PC-3 (cell line): ENCODE measurements around the gene MISP3.

Experiments
- EZH2 ChIP-seq: fragments of 300-600 bp; sonication (generic); IDR thresholded peaks from one replicate; pipeline ENCODE4 v1.6.1; 2017; ENCODE audit warnings: antibody characterized with exemption, mild to moderate bottlenecking, low read length; ENCODE audit not compliant: unreplicated experiment
- TF ChIP-seq, protein P1 (sequence below): fragments of 300-600 bp; sonication (generic); conservative IDR thresholded peaks from 2 replicates; pipeline ENCODE4 v1.5.1; 2017; ENCODE audit warnings: antibody characterized with exemption, low read depth, mild to moderate bottlenecking, low read length

DNA sequence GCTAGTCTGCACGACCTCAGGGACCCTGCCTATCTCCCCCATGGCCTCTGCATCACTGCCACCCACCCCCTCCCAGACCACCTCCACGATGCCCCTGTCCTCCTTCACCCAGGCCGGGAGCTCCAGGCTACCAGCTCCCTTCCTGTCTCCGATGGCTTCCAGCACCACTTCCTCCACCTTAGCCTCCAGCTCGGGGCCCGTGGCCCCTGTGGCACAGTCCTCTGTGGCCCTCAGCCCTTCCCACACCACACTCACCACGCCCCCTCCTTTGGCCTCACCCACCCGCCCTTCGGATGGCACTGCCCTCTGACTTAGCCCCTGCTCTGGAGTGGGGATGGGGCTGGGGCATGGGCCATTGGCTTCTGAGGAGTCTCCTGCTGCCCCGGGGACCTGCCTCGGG lies 17.9 kb upstream of the MISP3 start:
- TF ChIP-seq, protein P1, sequence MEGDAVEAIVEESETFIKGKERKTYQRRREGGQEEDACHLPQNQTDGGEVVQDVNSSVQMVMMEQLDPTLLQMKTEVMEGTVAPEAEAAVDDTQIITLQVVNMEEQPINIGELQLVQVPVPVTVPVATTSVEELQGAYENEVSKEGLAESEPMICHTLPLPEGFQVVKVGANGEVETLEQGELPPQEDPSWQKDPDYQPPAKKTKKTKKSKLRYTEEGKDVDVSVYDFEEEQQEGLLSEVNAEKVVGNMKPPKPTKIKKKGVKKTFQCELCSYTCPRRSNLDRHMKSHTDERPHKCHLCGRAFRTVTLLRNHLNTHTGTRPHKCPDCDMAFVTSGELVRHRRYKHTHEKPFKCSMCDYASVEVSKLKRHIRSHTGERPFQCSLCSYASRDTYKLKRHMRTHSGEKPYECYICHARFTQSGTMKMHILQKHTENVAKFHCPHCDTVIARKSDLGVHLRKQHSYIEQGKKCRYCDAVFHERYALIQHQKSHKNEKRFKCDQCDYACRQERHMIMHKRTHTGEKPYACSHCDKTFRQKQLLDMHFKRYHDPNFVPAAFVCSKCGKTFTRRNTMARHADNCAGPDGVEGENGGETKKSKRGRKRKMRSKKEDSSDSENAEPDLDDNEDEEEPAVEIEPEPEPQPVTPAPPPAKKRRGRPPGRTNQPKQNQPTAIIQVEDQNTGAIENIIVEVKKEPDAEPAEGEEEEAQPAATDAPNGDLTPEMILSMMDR: no peak
- no peak for TF ChIP-seq EZH2
